ENCODE measurements around the gene FAM237A. TPM values are rescaled to one million over a fixed set of nuclear protein-coding genes. Genes with fewer than 3 reads are reported as not detected.
A peak's percentile ranks its signal among the peaks of the same experiment; 100 is the strongest.

Gene FAM237A
- total RNA-seq, 2 donors from 2014 or later, result not detected

- H3K9me3 Mint-ChIP-seq, result no peaks in the 10 kb centered on the region
- peaks cover 3% of the 10 kb centered on the region for H3K27me3 Mint-ChIP-seq
- ATAC-seq (replicated peaks), result no peak
- no peaks in the 10 kb centered on the region for H3K36me3 Mint-ChIP-seq (ENCODE audit: low read depth)
- no peak overlapping the region for H3K4me3 Mint-ChIP-seq
- no peaks in the 10 kb centered on the region for H3K4me1 Mint-ChIP-seq
- H3K27ac Mint-ChIP-seq, result no peak overlapping the region
These were observed 1.1 kb upstream of the FAM237A start for GRCh38 chr2:206641226-206641625.

- no peak overlapping the region for H3K4me3 Mint-ChIP-seq
- no peaks in the 10 kb centered on the region for H3K9me3 Mint-ChIP-seq
These were observed 5.7 kb downstream of the FAM237A start for GRCh38 chr2:206647985-206648384.

GRCh38 chr2:206657087-206657486, 14.8 kb downstream of the FAM237A start:
- H3K4me1 Mint-ChIP-seq, result no peaks in the 10 kb centered on the region
- peak; percentile 72 for ATAC-seq (replicated peaks)
- H3K4me3 Mint-ChIP-seq, result no peak overlapping the region
- peaks cover 11% of the 10 kb centered on the region for H3K27me3 Mint-ChIP-seq
- no peak overlapping the region for H3K27ac Mint-ChIP-seq
- no peaks in the 10 kb centered on the region for H3K36me3 Mint-ChIP-seq (ENCODE audit: low read depth)
- peaks cover 7% of the 10 kb centered on the region for H3K9me3 Mint-ChIP-seq

More at GRCh38 chr2:206647985-206648384, 5.7 kb downstream of the FAM237A start:
- peaks cover 3% of the 10 kb centered on the region for H3K27me3 Mint-ChIP-seq
- H3K36me3 Mint-ChIP-seq (ENCODE audit: low read depth), result no peaks in the 10 kb centered on the region
- H3K4me1 Mint-ChIP-seq, result no peaks in the 10 kb centered on the region
- H3K27ac Mint-ChIP-seq, result no peak overlapping the region
- ATAC-seq (replicated peaks), result no peak

GRCh38 chr2:206665251-206665650, 23.0 kb downstream of the FAM237A start:
- peaks cover 14% of the 10 kb centered on the region for H3K27me3 Mint-ChIP-seq
- no peaks in the 10 kb centered on the region for H3K36me3 Mint-ChIP-seq (ENCODE audit: low read depth)
- no peaks in the 10 kb centered on the region for H3K4me1 Mint-ChIP-seq
- no peak for ATAC-seq (replicated peaks)
- H3K27ac Mint-ChIP-seq, result no peak overlapping the region
- no peaks in the 10 kb centered on the region for H3K9me3 Mint-ChIP-seq
- H3K4me3 Mint-ChIP-seq, result no peak overlapping the region

- Mint-ChIP-seq H3K4me1 (no peaks in the 10 kb centered on the region), H3K4me3 (no peak overlapping the region), H3K36me3 (ENCODE audit: low read depth) (no peaks in the 10 kb centered on the region), H3K27ac (no peak overlapping the region), H3K9me3 (no peaks in the 10 kb centered on the region), H3K27me3 (peaks cover 6% of the 10 kb centered on the region)
- no peak for ATAC-seq (replicated peaks)
These were observed 28.4 kb downstream of the FAM237A start for GRCh38 chr2:206670531-206671319.

GRCh38 chr2:206683546-206683945, 41.3 kb downstream of the FAM237A start:
- Mint-ChIP-seq H3K36me3 (ENCODE audit: low read depth) (no peaks in the 10 kb centered on the region), H3K4me3 (no peak overlapping the region), H3K9me3 (peaks cover 4% of the 10 kb centered on the region), H3K27me3 (peaks cover 5% of the 10 kb centered on the region), H3K4me1 (no peaks in the 10 kb centered on the region), H3K27ac (no peak overlapping the region)
- no peak for ATAC-seq (replicated peaks)

GRCh38 chr2:206688453-206688852, 46.2 kb downstream of the FAM237A start:
- Mint-ChIP-seq H3K36me3 (ENCODE audit: low read depth) (no peaks in the 10 kb centered on the region), H3K27ac (no peak overlapping the region), H3K4me3 (no peak overlapping the region), H3K4me1 (peaks cover 5% of the 10 kb centered on the region), H3K9me3 (no peaks in the 10 kb centered on the region), H3K27me3 (no peaks in the 10 kb centered on the region)
- no peak for ATAC-seq (replicated peaks)

GRCh38 chr2:206688990-206689389, 46.7 kb downstream of the FAM237A start:
- Mint-ChIP-seq H3K9me3 (no peaks in the 10 kb centered on the region), H3K36me3 (ENCODE audit: low read depth) (no peaks in the 10 kb centered on the region), H3K27me3 (no peaks in the 10 kb centered on the region), H3K4me1 (peaks cover 5% of the 10 kb centered on the region), H3K27ac (no peak overlapping the region), H3K4me3 (no peak overlapping the region)
- no peak for ATAC-seq (replicated peaks)

- Mint-ChIP-seq H3K27ac (no peak overlapping the region), H3K4me1 (peaks cover 5% of the 10 kb centered on the region), H3K9me3 (no peaks in the 10 kb centered on the region), H3K4me3 (no peak overlapping the region), H3K27me3 (no peaks in the 10 kb centered on the region), H3K36me3 (ENCODE audit: low read depth) (no peaks in the 10 kb centered on the region)
- no peak for ATAC-seq (replicated peaks)
These were observed 50.7 kb downstream of the FAM237A start for GRCh38 chr2:206692971-206693370.

- Mint-ChIP-seq H3K27ac (no peak overlapping the region), H3K9me3 (no peaks in the 10 kb centered on the region), H3K27me3 (peaks cover 2% of the 10 kb centered on the region), H3K36me3 (ENCODE audit: low read depth) (no peaks in the 10 kb centered on the region), H3K4me1 (peaks cover 5% of the 10 kb centered on the region), H3K4me3 (no peak overlapping the region)
- ATAC-seq (replicated peaks), result peak; percentile 60
These were observed 51.3 kb downstream of the FAM237A start for GRCh38 chr2:206693399-206694137.

- Mint-ChIP-seq H3K9me3 (no peaks in the 10 kb centered on the region), H3K4me1 (no peaks in the 10 kb centered on the region), H3K36me3 (ENCODE audit: low read depth) (no peaks in the 10 kb centered on the region), H3K27ac (no peak overlapping the region), H3K27me3 (peaks cover 11% of the 10 kb centered on the region), H3K4me3 (no peak overlapping the region)
- no peak for ATAC-seq (replicated peaks)
These were observed 54.6 kb downstream of the FAM237A start for GRCh38 chr2:206696910-206697309.

- H3K4me1 Mint-ChIP-seq, result no peaks in the 10 kb centered on the region
- H3K4me3 Mint-ChIP-seq, result no peak overlapping the region
- no peak overlapping the region for H3K27ac Mint-ChIP-seq
- peaks cover 21% of the 10 kb centered on the region for H3K27me3 Mint-ChIP-seq
- no peaks in the 10 kb centered on the region for H3K9me3 Mint-ChIP-seq
- no peak for ATAC-seq (replicated peaks)
- H3K36me3 Mint-ChIP-seq (ENCODE audit: low read depth), result no peaks in the 10 kb centered on the region
These were observed 56.5 kb downstream of the FAM237A start for GRCh38 chr2:206698811-206699210.
